AG09319 (cell line): ENCODE results near the gene AP3B1.

Experiments used
- DNase-seq: peaks from one replicate; pipeline ENCODE4 v3.0.0-alpha.2; 2010; ENCODE audit warnings: low read depth; ENCODE audit errors: extremely low read depth
- TF ChIP-seq, protein P1 (sequence below): IDR thresholded peaks from 2 replicates; pipeline ENCODE4 v1.5.1; 2011; ENCODE audit warnings: low read depth, mild to moderate bottlenecking, inconsistent platforms, low read length, moderate library complexity

AP3B1 gene

DNA sequence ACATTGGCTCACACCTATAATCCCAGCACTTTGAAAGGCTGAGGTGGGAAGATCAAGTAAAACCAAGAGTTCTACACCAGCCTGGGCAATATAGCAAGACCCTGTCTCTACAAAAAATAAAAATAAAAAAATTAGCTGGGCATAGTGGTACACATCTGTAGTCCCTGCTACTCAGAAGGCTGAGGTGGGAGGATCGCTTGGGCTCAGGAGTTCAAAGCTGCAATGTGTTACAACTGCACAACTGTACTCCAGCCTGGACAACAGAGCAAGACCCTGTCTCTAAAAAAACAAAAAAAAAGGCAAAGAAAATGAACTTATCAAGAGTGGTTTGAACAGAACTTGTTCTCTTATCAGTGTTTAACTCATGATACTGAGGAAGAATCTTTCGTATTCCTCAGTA lies 29.3 kb downstream of the AP3B1 start:
- TF ChIP-seq, protein P1, sequence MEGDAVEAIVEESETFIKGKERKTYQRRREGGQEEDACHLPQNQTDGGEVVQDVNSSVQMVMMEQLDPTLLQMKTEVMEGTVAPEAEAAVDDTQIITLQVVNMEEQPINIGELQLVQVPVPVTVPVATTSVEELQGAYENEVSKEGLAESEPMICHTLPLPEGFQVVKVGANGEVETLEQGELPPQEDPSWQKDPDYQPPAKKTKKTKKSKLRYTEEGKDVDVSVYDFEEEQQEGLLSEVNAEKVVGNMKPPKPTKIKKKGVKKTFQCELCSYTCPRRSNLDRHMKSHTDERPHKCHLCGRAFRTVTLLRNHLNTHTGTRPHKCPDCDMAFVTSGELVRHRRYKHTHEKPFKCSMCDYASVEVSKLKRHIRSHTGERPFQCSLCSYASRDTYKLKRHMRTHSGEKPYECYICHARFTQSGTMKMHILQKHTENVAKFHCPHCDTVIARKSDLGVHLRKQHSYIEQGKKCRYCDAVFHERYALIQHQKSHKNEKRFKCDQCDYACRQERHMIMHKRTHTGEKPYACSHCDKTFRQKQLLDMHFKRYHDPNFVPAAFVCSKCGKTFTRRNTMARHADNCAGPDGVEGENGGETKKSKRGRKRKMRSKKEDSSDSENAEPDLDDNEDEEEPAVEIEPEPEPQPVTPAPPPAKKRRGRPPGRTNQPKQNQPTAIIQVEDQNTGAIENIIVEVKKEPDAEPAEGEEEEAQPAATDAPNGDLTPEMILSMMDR, result no peak
- DNase-seq, result no peak

GRCh38 chr5:78264600-78264999 lies 29.9 kb downstream of the AP3B1 start:
- TF ChIP-seq, protein P1, result no peak
- no peak for DNase-seq

GRCh38 chr5:78260771-78261170 lies 33.7 kb downstream of the AP3B1 start:
- TF ChIP-seq, protein P1, result no peak

GRCh38 chr5:78253201-78253600 lies 41.3 kb downstream of the AP3B1 start:
- TF ChIP-seq, protein P1, result no peak
- DNase-seq, result no peak

More at GRCh38 chr5:78260771-78261170, 33.7 kb downstream of the AP3B1 start:
- no peak for DNase-seq

DNA sequence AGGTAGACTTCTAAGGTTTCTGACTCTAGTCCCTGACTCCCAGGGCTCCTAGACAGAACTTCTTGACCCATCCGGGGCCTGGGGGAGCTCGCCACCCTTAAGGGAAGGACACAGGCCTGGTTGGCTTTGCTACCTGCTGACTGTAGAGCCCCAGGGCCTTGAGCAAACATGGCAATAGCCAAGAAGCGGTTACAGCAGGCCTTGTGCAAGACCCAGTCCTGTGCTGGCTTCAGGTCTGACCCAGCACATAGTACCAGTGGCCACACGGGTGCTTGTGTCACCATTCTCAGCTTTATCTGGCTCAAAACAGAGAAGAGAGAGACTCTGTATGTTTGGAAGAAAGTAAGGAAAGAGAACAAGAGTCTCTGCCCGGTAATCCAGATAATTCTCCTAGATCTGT lies 41.8 kb downstream of the AP3B1 start:
- TF ChIP-seq, protein P1, result no peak
- no peak for DNase-seq

- DNase-seq, result no peak
- TF ChIP-seq, protein P1, result no peak
Measured at GRCh38 chr5:78251663-78252284, 42.7 kb downstream of the AP3B1 start.

DNA sequence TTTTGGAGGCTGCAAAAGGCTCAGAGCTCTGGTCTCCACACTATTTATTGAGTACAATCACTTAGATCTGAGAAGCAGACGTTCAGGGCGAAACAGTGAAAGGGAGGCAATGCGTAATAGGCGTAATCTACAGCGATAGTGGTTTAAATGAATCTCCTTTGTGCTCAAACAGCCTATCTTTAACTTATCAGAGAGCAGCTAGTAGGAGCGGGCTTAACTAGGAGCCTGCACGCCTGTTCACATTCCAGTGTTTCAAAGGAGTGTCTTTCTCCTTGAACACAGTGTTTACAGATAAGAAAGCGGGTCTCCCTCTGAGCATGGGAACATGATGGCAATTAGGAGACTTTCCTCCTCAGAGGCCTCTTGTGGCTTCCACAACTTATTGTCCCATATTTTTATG lies 49.4 kb downstream of the AP3B1 start:
- TF ChIP-seq, protein P1, result no peak
- DNase-seq, result no peak
